Central memory CD8-positive, alpha-beta T cell (primary cell): Measurements from ENCODE around the gene PLA2G2E.

Source experiments
- ATAC-seq: fragments of 150-1000 bp; cut with Tn5 transposase; replicated peaks from 2 replicates; pipeline ENCODE4 v1.10.0; 2022; ENCODE audit warnings: mild to moderate bottlenecking, moderate FRiP score, moderate number of reproducible peaks; ENCODE audit not compliant: poor library complexity, severe bottlenecking; ENCODE audit errors: extremely low read depth
- DNase-seq, 2 donors: peaks; one replicate each; pipeline ENCODE4 v3.0.0; 2021; ENCODE audit warnings: low spot score in 2 of 2
- H3K27ac Mint-ChIP-seq: one replicate; pipeline ENCODE4 v1.8.0; 2022; ENCODE audit warnings: low read depth, mild to moderate bottlenecking, moderate library complexity, mixed read lengths
- H3K27me3 Mint-ChIP-seq: one replicate; pipeline ENCODE4 v1.8.0; 2022; ENCODE audit warnings: mixed read lengths
- H3K36me3 Mint-ChIP-seq: one replicate; pipeline ENCODE4 v1.8.0; 2022; ENCODE audit warnings: mild to moderate bottlenecking, moderate library complexity, mixed read lengths; ENCODE audit not compliant: insufficient read depth
- H3K4me1 Mint-ChIP-seq: one replicate; pipeline ENCODE4 v1.8.0; 2022; ENCODE audit warnings: mixed read lengths
- H3K4me3 Mint-ChIP-seq: one replicate; pipeline ENCODE4 v1.8.0; 2022; ENCODE audit warnings: mild to moderate bottlenecking, moderate library complexity, mixed read lengths
- H3K9me3 Mint-ChIP-seq: one replicate; pipeline ENCODE4 v1.8.0; 2022; ENCODE audit warnings: mixed read lengths

The PLA2G2E gene

DNA sequence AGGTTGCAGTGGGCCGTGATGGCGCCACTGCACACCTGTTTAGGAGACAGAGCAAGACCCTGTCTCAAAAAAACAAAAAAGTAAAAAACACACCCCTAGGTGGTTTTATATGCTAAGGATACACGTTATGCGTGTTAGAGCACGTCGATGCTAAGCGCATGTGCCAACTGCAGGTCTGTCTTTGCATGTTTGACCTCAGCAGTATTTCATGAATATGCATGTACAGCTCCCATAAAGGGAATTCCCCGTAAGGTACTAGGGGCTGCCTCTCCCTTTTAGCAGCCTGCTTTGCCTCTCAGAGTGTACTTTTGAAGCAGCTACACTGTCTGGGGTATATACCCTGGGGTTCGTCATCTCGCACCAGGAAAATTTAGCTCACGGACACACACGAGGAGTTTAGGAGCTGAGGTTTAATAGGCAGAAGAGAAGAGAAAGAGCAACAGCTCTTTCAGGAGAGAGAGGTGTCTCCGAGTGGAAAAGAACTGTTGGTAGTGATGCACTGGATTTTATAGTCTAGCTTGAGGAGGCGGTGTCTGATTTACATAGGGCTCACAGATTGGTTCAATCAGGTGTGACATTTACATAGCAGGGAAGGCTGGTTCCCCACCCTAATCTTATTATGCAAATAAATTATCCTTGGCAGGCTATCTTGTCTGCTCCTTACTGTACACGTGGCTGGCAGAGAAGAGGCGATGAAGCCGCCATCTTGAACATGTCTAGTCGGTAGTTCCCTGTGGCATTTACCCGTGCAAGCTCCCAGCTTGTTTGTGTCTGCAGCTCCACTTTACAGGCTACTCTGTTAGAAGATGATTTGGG, 45.4 kb downstream of the PLA2G2E start:
- no peak overlapping the region for H3K27ac Mint-ChIP-seq
- DNase-seq (no peak), ATAC-seq (no peak)
- H3K4me3 Mint-ChIP-seq, result no peak overlapping the region
- H3K9me3 Mint-ChIP-seq, result no peaks in the 10 kb centered on the region
- H3K27me3 Mint-ChIP-seq, result peaks cover 63% of the 10 kb centered on the region
- H3K4me1 Mint-ChIP-seq, result peaks cover 10% of the 10 kb centered on the region
- peaks cover 4% of the 10 kb centered on the region for H3K36me3 Mint-ChIP-seq

DNA sequence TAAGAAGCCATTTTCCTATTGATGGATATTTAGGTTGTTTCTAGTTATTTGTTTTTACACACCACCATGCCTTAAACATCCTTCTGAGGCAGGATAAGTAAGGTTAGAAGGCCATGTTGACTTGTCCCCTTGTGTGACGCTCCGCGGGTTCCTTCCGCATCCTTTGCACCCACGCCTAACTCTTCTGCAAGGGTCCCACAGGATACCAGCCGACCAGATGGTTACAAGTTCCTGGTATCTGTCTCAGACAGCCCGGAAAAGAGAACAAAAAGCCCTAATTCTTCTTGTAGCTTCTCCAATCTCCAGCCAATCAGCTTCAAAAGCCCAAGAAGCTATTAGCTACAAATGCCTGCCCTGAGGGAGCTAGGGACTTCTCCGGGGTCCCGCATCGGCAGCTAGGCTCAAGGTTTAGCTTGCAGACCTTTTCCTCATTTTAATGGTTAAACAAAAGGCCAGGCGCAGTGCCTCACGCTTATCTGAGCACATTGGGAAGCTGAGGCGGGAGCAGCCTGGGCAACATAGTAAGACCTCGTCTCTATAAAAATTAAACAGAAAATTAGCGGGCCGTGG, 46.2 kb downstream of the PLA2G2E start:
- Mint-ChIP-seq H3K9me3 (no peaks in the 10 kb centered on the region), H3K4me3 (no peak overlapping the region), H3K27ac (no peak overlapping the region), H3K4me1 (peaks cover 6% of the 10 kb centered on the region), H3K36me3 (peaks cover 2% of the 10 kb centered on the region), H3K27me3 (peaks cover 70% of the 10 kb centered on the region)
- ATAC-seq (no peak), DNase-seq (no peak)

DNA sequence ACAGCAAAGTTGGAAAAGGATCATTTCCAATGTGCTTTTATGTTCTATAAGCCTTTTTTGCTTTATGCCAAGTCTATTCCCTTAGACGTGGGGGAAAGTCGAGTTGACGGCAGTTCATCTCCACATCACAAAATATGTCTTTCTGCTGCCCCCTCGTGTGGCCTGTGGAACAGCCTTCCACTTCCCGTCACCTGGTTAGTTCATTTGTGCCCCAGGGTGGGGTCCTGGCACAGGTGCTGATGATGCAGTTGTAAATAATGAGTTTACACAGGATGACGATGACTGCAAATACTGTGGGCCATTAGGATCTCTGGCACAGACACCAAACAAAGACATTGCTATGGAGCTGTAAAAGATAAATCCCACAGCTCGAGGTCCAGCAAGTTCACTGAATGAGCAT, 51.2 kb downstream of the PLA2G2E start:
- H3K9me3 Mint-ChIP-seq, result no peaks in the 10 kb centered on the region
- DNase-seq, result no peak
- no peaks in the 10 kb centered on the region for H3K4me1 Mint-ChIP-seq

More for the DNA sequence above, 51.2 kb downstream of the PLA2G2E start:
- Mint-ChIP-seq H3K27me3 (peaks cover 87% of the 10 kb centered on the region), H3K36me3 (no peaks in the 10 kb centered on the region), H3K27ac (no peak overlapping the region), H3K4me3 (no peak overlapping the region)
- no peak for ATAC-seq
